Neural cell (in vitro differentiated cells): ENCODE measurements around the gene PDPK1. TPM values are rescaled to one million over a fixed set of nuclear protein-coding genes. Genes with fewer than 3 reads are reported as not detected.

Source experiments
- H2AFZ ChIP-seq: fragments of 200-600, 300-800 bp; sonication (generic), shearing (Covaris generic); 2 replicates; pipeline ENCODE4 v1.6.0; 2014; ENCODE audit warnings: low read depth, mild to moderate bottlenecking, antibody characterized with exemption, low read length, moderate library complexity
- H3F3A ChIP-seq: fragments of 200-600 bp; shearing (Covaris generic); 2 replicates; pipeline ENCODE4 v1.6.1; 2016; ENCODE audit warnings: mild to moderate bottlenecking, moderate library complexity, mixed read lengths, antibody characterized with exemption, low read length; ENCODE audit not compliant: insufficient read depth, poor library complexity, severe bottlenecking
- H3K27ac ChIP-seq: fragments of 200-600, 300-800 bp; sonication (generic), shearing (Covaris generic); 2 replicates; pipeline ENCODE4 v1.5.1; 2014; ENCODE audit warnings: mild to moderate bottlenecking, low read length, moderate library complexity
- H3K27me3 ChIP-seq: fragments of 300-800, 200-600 bp; sonication (generic), shearing (Covaris generic); 2 replicates; pipeline ENCODE4 v1.6.0; 2014; ENCODE audit warnings: mild to moderate bottlenecking, low read depth, low read length, moderate library complexity; ENCODE audit not compliant: insufficient read depth
- H3K36me3 ChIP-seq: fragments of 300-800, 200-600 bp; sonication (generic), shearing (Covaris generic); 2 replicates; pipeline ENCODE4 v1.5.1; 2014; ENCODE audit warnings: mild to moderate bottlenecking, antibody characterized with exemption, low read length, moderate library complexity; ENCODE audit not compliant: insufficient read depth
- H3K4me2 ChIP-seq: fragments of 300-800, 200-600 bp; sonication (generic), shearing (Covaris generic); 2 replicates; pipeline ENCODE4 v1.6.0; 2014; ENCODE audit warnings: mild to moderate bottlenecking, low read length
- H3K4me3 ChIP-seq: fragments of 300-800, 200-600 bp; sonication (generic), shearing (Covaris generic); 2 replicates; pipeline ENCODE4 v1.5.1; 2014; ENCODE audit warnings: mild to moderate bottlenecking, low read length, moderate library complexity
- H3K79me2 ChIP-seq: fragments of 200-600 bp; shearing (Covaris generic); replicated peaks from 2 replicates; pipeline ENCODE4 v1.6.0; 2014; ENCODE audit warnings: mild to moderate bottlenecking, low read length, moderate library complexity; ENCODE audit not compliant: insufficient read depth
- H3K9ac ChIP-seq: fragments of 300-800, 200-600 bp; sonication (generic), shearing (Covaris generic); 2 replicates; pipeline ENCODE4 v1.6.1; 2016; ENCODE audit warnings: mild to moderate bottlenecking, low read length, mixed read lengths
- H3K9me2 ChIP-seq: fragments of 200-600 bp; shearing (Covaris generic); 2 replicates; pipeline ENCODE4 v1.6.1; 2016; ENCODE audit warnings: mild to moderate bottlenecking, low read length, mixed read lengths; ENCODE audit not compliant: insufficient read depth
- H3K9me3 ChIP-seq: fragments of 200-600, 300-800 bp; sonication (generic), shearing (Covaris generic); 2 replicates; pipeline ENCODE4 v1.6.1; 2016; ENCODE audit warnings: mild to moderate bottlenecking, mixed run types, low read length, moderate library complexity, mixed read lengths
- H4K20me1 ChIP-seq: fragments of 200-600 bp; shearing (Covaris generic); 2 replicates; pipeline ENCODE4 v1.6.1; 2016; ENCODE audit warnings: mild to moderate bottlenecking, mixed run types; ENCODE audit not compliant: insufficient read depth
- CTCF ChIP-seq: fragments of 450-650 bp; IDR thresholded peaks from 2 replicates; pipeline ENCODE4 v1.5.1; 2014; ENCODE audit warnings: antibody characterized with exemption, mild to moderate bottlenecking, moderate library complexity; ENCODE audit not compliant: poor library complexity, severe bottlenecking
- EP300 ChIP-seq: fragments of 450-650 bp; conservative IDR thresholded peaks from 2 replicates; pipeline ENCODE4 v1.6.1; 2014; ENCODE audit warnings: antibody characterized with exemption, mild to moderate bottlenecking, moderate library complexity; ENCODE audit not compliant: poor library complexity, severe bottlenecking
- EZH2 ChIP-seq: fragments of 200-600, 300-800 bp; shearing (Covaris generic), sonication (generic); IDR thresholded peaks from 2 replicates; pipeline ENCODE4 v1.6.1; 2014; ENCODE audit warnings: antibody characterized with exemption, low read length, borderline replicate concordance, mild to moderate bottlenecking; ENCODE audit not compliant: insufficient read depth, poor library complexity, severe bottlenecking
- MXI1 ChIP-seq: fragments of 450-650 bp; conservative IDR thresholded peaks from 2 replicates; pipeline ENCODE4 v1.6.1; 2014; ENCODE audit warnings: antibody characterized with exemption, mild to moderate bottlenecking; ENCODE audit not compliant: poor library complexity, severe bottlenecking
- POLR2AphosphoS5 ChIP-seq: IDR thresholded peaks from 2 replicates; pipeline ENCODE4 v1.6.1; 2012
- RAD21 ChIP-seq: fragments of 450-650 bp; conservative IDR thresholded peaks from 2 replicates; pipeline ENCODE4 v1.6.1; 2014; ENCODE audit warnings: antibody characterized with exemption, mild to moderate bottlenecking, moderate library complexity
- REST ChIP-seq: IDR thresholded peaks from 2 replicates; pipeline ENCODE4 v1.6.1; 2012; ENCODE audit warnings: borderline replicate concordance
- SMC3 ChIP-seq: fragments of 450-650 bp; conservative IDR thresholded peaks from 2 replicates; pipeline ENCODE4 v1.6.1; 2014; ENCODE audit warnings: antibody characterized with exemption, mild to moderate bottlenecking, moderate library complexity; ENCODE audit not compliant: poor library complexity
- TAF1 ChIP-seq: IDR thresholded peaks from 2 replicates; pipeline ENCODE4 v1.6.1; 2012; ENCODE audit warnings: low read depth
- polyA plus RNA-seq: library from polyadenylated mRNA; depleted of rRNA; stranded (reverse); fragments of >200 nt; gene quantifications from 2 replicates; pipeline ENCODE4 v1.2.3, GENCODE V29; 2014

PDPK1 gene
- polyA plus RNA-seq, 1 donor from 2014 or later, result 18.6 TPM

GRCh38 chr16:2586901-2587480 lies 49.2 kb downstream of the PDPK1 start:
- Histone ChIP-seq H3F3A (no peaks in the 10 kb centered on the region), H3K9ac (no peak overlapping the region), H3K27ac (no peak overlapping the region), H3K36me3 (no peaks in the 10 kb centered on the region), H3K4me3 (no peak overlapping the region), H3K4me2 (no peak overlapping the region), H3K9me3 (no peaks in the 10 kb centered on the region), H3K9me2 (no peaks in the 10 kb centered on the region), H3K79me2 (no peaks in the 10 kb centered on the region), H4K20me1 (no peaks in the 10 kb centered on the region), H2AFZ (no peak overlapping the region), H3K27me3 (no peaks in the 10 kb centered on the region)
- TF ChIP-seq RAD21 (no peak), EZH2 (no peak), REST (no peak), TAF1 (no peak), MXI1 (no peak), CTCF (no peak), SMC3 (no peak), EP300 (no peak), POLR2AphosphoS5 (no peak)

- Histone ChIP-seq H3K9me3 (no peaks in the 10 kb centered on the region), H4K20me1 (no peaks in the 10 kb centered on the region), H3F3A (no peaks in the 10 kb centered on the region), H3K4me2 (no peak overlapping the region), H3K9ac (no peak overlapping the region), H3K27ac (no peak overlapping the region), H2AFZ (no peak overlapping the region), H3K4me3 (no peak overlapping the region), H3K27me3 (no peaks in the 10 kb centered on the region), H3K36me3 (no peaks in the 10 kb centered on the region), H3K79me2 (no peaks in the 10 kb centered on the region), H3K9me2 (no peaks in the 10 kb centered on the region)
- TF ChIP-seq REST (no peak), TAF1 (no peak), RAD21 (no peak), EZH2 (no peak), SMC3 (no peak), EP300 (no peak), CTCF (no peak), POLR2AphosphoS5 (no peak), MXI1 (no peak)
Measured at GRCh38 chr16:2587891-2588565, 50.2 kb downstream of the PDPK1 start.
